ENCODE results near the gene DDX28. TPM values are rescaled to one million over a fixed set of nuclear protein-coding genes. Genes with fewer than 3 reads are reported as not detected.

DDX28 gene
- total and polyA plus RNA-seq, 9 of the 15 experiments (the other 6 are each of a cell fraction or from before 2014, with no cell fraction given) = 2.8 to 24.5 (median 15.9) TPM

DNA sequence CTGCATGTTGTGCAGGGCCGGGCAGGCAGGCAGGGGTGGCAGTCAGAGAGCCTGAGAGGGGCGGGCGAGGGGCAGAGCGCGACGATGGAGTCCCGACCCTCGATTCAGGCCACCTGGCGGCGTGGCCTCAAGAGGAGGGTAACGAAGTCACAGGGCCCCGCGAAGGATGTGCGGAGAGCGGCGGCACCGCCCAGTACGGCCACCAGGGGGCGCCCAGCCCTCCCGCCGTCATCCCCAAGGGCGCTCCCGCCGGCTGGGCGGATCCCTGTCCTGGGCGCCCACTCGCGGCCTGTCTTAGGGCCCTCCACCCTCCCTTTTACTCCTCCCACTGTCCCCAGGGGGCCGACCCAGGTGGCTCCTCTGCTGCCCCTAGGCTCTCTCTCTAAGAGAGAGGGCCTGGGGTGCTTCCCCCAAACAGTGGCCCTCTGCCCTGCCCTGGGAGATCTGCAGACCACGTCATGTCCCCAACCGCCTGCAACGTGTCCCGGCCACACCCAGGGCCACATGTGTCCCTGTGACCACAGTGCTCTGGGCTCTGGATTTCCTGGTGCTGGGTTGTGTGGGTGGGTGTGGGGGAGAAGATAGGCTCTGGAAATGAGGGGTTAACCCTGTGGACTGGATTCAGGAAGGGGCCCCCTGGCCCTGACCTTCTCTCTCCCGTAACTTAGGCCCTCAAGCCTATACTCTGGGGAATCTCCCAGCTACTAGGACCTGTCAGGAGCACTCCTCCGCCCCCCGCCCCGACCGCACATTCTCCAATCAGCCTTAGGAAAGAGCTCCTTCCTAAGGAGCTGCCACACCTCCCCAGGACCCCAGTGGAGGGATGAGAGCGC is 29.6 kb downstream of the DDX28 start (continued):
- TF ChIP-seq ZKSCAN8 (CRISPR knock-in tag; IDR thresholded peaks at IDR 0.05) (no peak), NFIX (CRISPR knock-in tag; IDR thresholded peaks at IDR 0.05; ENCODE audit: low read depth) (no peak), DNMT1 (IDR thresholded peaks at IDR 0.05) (no peak), ZFX (CRISPR knock-in tag; IDR thresholded peaks at IDR 0.05) (peak; percentile 93), CTBP1 (IDR thresholded peaks at IDR 0.05; ENCODE audit: borderline replicate concordance) (peak; percentile 90), KDM4B (IDR thresholded peaks at IDR 0.05; ENCODE audit: borderline replicate concordance in 2 of 2, low read depth in 1 of 2) (no peak), ZNF780A (CRISPR knock-in tag; IDR thresholded peaks at IDR 0.05) (no peak), FOXM1 (IDR thresholded peaks at IDR 0.05; ENCODE audit: low read depth) (0 out of 2 replicates have a peak, but pooled peaks have one; percentile 33), FOXM1 (CRISPR knock-in tag; IDR thresholded peaks at IDR 0.05; ENCODE audit: low read depth) (peak; percentile 75; the same call in 1 of the 2 replicates), ZNF589 (CRISPR knock-in tag; IDR thresholded peaks at IDR 0.05; ENCODE audit: low read depth) (peak; percentile 82), ZNF644 (tag; IDR thresholded peaks at IDR 0.05; ENCODE audit: low read depth) (peak; percentile 59; the same call in 1 of the 2 replicates), MEF2A (IDR thresholded peaks at IDR 0.05; ENCODE audit: control insufficient read depth, low read depth, low read length) (no peak)
- TF ChIP-seq, protein P1, sequence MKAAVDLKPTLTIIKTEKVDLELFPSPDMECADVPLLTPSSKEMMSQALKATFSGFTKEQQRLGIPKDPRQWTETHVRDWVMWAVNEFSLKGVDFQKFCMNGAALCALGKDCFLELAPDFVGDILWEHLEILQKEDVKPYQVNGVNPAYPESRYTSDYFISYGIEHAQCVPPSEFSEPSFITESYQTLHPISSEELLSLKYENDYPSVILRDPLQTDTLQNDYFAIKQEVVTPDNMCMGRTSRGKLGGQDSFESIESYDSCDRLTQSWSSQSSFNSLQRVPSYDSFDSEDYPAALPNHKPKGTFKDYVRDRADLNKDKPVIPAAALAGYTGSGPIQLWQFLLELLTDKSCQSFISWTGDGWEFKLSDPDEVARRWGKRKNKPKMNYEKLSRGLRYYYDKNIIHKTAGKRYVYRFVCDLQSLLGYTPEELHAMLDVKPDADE (conservative IDR thresholded peaks at IDR 0.05; ENCODE audit: control insufficient read depth, low read depth, low read length) = peak; percentile 58
- TF ChIP-seq, protein P2, sequence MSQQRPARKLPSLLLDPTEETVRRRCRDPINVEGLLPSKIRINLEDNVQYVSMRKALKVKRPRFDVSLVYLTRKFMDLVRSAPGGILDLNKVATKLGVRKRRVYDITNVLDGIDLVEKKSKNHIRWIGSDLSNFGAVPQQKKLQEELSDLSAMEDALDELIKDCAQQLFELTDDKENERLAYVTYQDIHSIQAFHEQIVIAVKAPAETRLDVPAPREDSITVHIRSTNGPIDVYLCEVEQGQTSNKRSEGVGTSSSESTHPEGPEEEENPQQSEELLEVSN (IDR thresholded peaks at IDR 0.05; ENCODE audit: borderline replicate concordance in 1 of 2, extremely low read depth in 1 of 2, insufficient read depth in 1 of 2, insufficient read length in 1 of 2, low read depth in 1 of 2, low read length in 1 of 2, poor library complexity in 1 of 2, severe bottlenecking in 1 of 2) = peak; percentile 88
- TF ChIP-seq, protein P3, sequence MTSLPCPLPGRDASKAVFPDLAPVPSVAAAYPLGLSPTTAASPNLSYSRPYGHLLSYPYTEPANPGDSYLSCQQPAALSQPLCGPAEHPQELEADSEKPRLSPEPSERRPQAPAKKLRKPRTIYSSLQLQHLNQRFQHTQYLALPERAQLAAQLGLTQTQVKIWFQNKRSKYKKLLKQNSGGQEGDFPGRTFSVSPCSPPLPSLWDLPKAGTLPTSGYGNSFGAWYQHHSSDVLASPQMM (CRISPR knock-in tag; IDR thresholded peaks at IDR 0.05) = no peak
- TF ChIP-seq, protein P4, sequence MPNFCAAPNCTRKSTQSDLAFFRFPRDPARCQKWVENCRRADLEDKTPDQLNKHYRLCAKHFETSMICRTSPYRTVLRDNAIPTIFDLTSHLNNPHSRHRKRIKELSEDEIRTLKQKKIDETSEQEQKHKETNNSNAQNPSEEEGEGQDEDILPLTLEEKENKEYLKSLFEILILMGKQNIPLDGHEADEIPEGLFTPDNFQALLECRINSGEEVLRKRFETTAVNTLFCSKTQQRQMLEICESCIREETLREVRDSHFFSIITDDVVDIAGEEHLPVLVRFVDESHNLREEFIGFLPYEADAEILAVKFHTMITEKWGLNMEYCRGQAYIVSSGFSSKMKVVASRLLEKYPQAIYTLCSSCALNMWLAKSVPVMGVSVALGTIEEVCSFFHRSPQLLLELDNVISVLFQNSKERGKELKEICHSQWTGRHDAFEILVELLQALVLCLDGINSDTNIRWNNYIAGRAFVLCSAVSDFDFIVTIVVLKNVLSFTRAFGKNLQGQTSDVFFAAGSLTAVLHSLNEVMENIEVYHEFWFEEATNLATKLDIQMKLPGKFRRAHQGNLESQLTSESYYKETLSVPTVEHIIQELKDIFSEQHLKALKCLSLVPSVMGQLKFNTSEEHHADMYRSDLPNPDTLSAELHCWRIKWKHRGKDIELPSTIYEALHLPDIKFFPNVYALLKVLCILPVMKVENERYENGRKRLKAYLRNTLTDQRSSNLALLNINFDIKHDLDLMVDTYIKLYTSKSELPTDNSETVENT (CRISPR knock-in tag; IDR thresholded peaks at IDR 0.05) = peak; percentile 88
- TF ChIP-seq, protein P5, sequence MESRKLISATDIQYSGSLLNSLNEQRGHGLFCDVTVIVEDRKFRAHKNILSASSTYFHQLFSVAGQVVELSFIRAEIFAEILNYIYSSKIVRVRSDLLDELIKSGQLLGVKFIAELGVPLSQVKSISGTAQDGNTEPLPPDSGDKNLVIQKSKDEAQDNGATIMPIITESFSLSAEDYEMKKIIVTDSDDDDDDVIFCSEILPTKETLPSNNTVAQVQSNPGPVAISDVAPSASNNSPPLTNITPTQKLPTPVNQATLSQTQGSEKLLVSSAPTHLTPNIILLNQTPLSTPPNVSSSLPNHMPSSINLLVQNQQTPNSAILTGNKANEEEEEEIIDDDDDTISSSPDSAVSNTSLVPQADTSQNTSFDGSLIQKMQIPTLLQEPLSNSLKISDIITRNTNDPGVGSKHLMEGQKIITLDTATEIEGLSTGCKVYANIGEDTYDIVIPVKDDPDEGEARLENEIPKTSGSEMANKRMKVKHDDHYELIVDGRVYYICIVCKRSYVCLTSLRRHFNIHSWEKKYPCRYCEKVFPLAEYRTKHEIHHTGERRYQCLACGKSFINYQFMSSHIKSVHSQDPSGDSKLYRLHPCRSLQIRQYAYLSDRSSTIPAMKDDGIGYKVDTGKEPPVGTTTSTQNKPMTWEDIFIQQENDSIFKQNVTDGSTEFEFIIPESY (CRISPR knock-in tag; IDR thresholded peaks at IDR 0.05) = peak; percentile 73

Data from K562 (cell line).